Body of pancreas (tissue), 4 donors: ENCODE data around the gene ARHGAP26. TPM values are rescaled to one million over a fixed set of nuclear protein-coding genes. Genes with fewer than 3 reads are reported as not detected.

ENCODE experiments used
- ATAC-seq: fragments of 150-250 bp; one replicate; pipeline ENCODE4 v1.9.1; 2016
- DNase-seq, 4 donors: peaks; one replicate each; pipeline ENCODE4 v3.0.0-alpha.2; 2019
- H3K27ac ChIP-seq, 4 donors: fragments of 200-600 bp; sonication (generic); 1 replicate in 3 of 4; 2 replicates in 1 of 4; pipeline versions ENCODE4 v1.5.1 to v1.6.1; 2016 to 2019; ENCODE audit warnings: mild to moderate bottlenecking in 1 of 4, mixed read lengths in 1 of 4, moderate library complexity in 1 of 4
- H3K27me3 ChIP-seq, 2 donors: fragments of 200-600 bp; sonication (generic); one replicate each; pipeline ENCODE4 v1.6.0; 2016; ENCODE audit warnings: mild to moderate bottlenecking in 1 of 2
- H3K36me3 ChIP-seq, 2 donors: fragments of 200-600 bp; sonication (generic); replicated peaks in 1 of 2; 2 replicates each; pipeline ENCODE4 v1.5.1; 2016; ENCODE audit warnings: low read depth in 2 of 2; ENCODE audit not compliant: insufficient read depth in 1 of 2
- H3K4me1 ChIP-seq: fragments of 200-600 bp; sonication (generic); one replicate; pipeline ENCODE4 v1.6.0; 2016
- H3K4me3 ChIP-seq, 2 donors: fragments of 200-600 bp; sonication (generic); 1 replicate in 1 of 2; 2 replicates in 1 of 2; pipeline ENCODE4 v1.5.1; 2016 to 2019
- H3K9me3 ChIP-seq, 3 donors: fragments of 200-600 bp; sonication (generic); 1 replicate in 2 of 3; 2 replicates in 1 of 3; pipeline ENCODE4 v1.5.1; 2016
- POLR2A ChIP-seq, 3 donors: fragments of 450-650 bp; IDR thresholded peaks; one replicate each; pipeline ENCODE4 v1.6.1; 2016; ENCODE audit warnings: antibody characterized with exemption in 3 of 3, mild to moderate bottlenecking in 2 of 3
- WGBS, 2 donors: methylation state at CpG; one replicate each; pipeline ENCODE4 v1.1.5; 2017; 5-methylcytosine and 5-hydroxymethylcytosine counted together
- intact Hi-C: fragments of 100-400 bp; cut with DNase I; formaldehyde crosslinking; loops from one replicate; pipeline ENCODE4 v1.15.1; 2023
- total RNA-seq, 2 donors: library from RNA; depleted of rRNA; stranded (reverse); fragments of >200 nt; gene quantifications; one replicate each; pipeline ENCODE4 v1.1.0, GENCODE V29; 2016
- TF ChIP-seq, protein P1 (sequence below), 7 experiments: fragments of 450-650 bp in 4 of 7; fragments of 200-600 bp in 3 of 7; sonication (generic) in 3 of 7; IDR thresholded peaks; one replicate each; pipeline ENCODE4 v1.5.1; 2016 to 2019; ENCODE audit warnings: antibody characterized with exemption in 7 of 7

The ARHGAP26 gene
- total RNA-seq, 2 donors from 2014 or later: 12.5 to 14.2 TPM

DNA sequence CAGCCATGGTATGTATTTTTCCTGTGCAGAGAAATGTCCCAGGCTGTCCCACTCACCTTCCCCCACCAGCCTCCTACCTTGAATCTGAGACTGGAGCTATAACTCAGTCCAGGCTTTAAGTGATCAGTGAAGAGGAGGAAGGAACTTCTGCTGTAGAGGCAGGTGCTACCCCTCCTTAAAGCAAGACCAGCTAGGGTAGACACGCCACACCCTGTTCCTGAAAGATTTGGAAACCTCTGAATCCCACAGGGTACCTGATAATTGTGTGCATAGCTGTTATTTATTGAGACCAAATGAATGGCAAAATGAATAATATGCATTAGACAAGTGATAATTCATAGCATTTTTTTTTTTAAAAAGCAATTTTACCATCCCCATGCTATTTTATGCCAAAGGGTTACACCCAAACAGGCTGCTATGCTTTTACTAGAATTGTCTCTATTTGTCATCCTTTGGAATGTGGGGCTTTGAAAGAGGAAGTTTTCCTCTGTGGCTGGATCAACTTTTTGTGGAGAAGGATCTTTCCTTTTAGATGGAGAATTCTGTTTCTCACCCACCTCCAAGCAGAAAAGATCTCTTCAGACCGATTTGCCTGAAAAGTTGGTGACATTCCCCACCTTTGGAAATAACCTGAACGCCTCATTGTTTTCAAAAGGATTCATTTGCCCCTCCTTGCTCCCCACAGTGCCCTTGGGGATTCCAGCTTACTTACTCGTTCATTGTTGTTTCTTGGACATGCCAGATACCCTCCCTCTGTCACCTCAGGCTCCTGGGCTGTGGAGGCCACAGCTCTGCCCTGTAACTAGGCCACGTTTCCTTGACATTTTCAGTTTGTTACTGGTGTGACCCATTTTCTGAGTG, 384.6 kb downstream of the ARHGAP26 start:
- TF ChIP-seq POLR2A (IDR thresholded peaks at IDR 0.05): no peak
- TF ChIP-seq, protein P1, sequence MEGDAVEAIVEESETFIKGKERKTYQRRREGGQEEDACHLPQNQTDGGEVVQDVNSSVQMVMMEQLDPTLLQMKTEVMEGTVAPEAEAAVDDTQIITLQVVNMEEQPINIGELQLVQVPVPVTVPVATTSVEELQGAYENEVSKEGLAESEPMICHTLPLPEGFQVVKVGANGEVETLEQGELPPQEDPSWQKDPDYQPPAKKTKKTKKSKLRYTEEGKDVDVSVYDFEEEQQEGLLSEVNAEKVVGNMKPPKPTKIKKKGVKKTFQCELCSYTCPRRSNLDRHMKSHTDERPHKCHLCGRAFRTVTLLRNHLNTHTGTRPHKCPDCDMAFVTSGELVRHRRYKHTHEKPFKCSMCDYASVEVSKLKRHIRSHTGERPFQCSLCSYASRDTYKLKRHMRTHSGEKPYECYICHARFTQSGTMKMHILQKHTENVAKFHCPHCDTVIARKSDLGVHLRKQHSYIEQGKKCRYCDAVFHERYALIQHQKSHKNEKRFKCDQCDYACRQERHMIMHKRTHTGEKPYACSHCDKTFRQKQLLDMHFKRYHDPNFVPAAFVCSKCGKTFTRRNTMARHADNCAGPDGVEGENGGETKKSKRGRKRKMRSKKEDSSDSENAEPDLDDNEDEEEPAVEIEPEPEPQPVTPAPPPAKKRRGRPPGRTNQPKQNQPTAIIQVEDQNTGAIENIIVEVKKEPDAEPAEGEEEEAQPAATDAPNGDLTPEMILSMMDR (IDR thresholded peaks at IDR 0.05): no peak
- no peaks in the 10 kb centered on the region for H3K4me1 ChIP-seq
- H3K4me3 ChIP-seq: no peak overlapping the region
- H3K9me3 ChIP-seq: no peaks in the 10 kb centered on the region
- 84 to 85% methylated on average over 5 of the region's 5 CpGs for WGBS, 2 donors
- DNase-seq: no peak
- H3K27me3 ChIP-seq: no peaks in the 10 kb centered on the region
- intact Hi-C loops: no loop called here
- H3K36me3 ChIP-seq: no peaks in the 10 kb centered on the region
- no peak overlapping the region for H3K27ac ChIP-seq
- ATAC-seq: no peak

DNA sequence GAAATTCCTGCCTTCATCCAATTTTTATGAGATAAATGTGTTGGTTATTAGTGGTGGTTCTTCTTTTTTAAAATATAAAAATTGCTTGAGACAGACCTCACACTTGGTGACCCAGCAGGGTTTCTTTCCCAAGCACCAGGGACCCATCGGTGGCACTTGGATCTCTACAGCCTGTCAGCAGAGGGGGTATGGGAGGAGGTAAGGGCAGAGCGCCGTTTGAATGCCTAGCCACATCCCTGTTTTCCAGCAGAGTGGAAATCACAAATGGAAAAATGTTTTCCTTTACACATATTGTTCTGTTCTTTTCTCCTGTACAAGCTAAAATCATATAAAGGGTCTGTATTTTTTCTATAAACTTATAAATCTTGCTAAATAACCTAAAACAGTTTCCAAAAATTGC, 385.3 kb downstream of the ARHGAP26 start:
- Histone ChIP-seq H3K9me3 (no peaks in the 10 kb centered on the region), H3K36me3 (no peaks in the 10 kb centered on the region), H3K27ac (no peak overlapping the region), H3K4me1 (no peaks in the 10 kb centered on the region), H3K4me3 (no peak overlapping the region), H3K27me3 (no peaks in the 10 kb centered on the region)
- ATAC-seq (no peak), DNase-seq (no peak)
- TF ChIP-seq, protein P1 (IDR thresholded peaks at IDR 0.05): no peak
- no peak for TF ChIP-seq POLR2A (IDR thresholded peaks at IDR 0.05)
- intact Hi-C loops: no loop called here
- 92% methylated on average over 3 of the region's 3 CpGs for WGBS, 2 donors

DNA sequence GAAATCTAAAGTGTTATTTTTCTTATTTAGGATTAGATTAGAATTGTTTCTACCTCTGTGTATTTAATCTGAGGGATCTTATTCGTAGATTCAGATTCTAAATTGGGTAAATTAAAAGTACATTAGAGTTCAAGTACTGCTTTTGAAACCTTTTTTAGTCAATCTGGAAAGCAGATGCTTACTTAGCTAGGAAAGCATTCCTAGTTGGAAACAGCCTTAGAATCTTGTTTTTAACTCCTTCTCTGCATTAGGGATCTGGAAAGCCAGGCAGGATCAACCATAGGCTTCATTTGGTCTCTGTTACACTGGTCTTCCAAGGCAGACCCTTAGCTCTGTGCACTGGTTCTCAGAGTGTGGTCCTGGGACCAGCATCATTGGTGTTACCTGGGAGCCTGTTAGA, 385.9 kb downstream of the ARHGAP26 start:
- no peak overlapping the region for H3K27ac ChIP-seq

DNA sequence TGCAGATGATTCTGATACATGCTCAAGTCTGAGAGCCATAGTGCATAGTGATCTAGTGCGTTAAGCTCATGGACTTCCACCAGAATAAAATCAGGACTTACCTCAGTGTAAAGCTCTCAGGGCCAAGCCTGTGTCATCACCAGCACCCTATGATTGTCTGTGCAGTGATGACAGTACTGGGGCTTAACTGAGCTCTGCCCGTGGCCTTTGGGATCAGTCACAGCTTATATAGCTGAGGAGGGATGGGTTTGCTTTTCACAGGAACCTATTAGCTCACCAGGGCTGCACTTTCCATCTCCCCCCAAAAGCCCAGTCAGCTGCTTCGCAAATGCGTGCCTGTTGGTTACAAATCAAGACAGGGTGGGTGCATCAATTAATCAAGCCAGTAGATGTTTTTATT, 386.4 kb downstream of the ARHGAP26 start:
- WGBS, 2 donors: 92 to 93% methylated on average over 4 of the region's 4 CpGs
- Histone ChIP-seq H3K9me3 (no peaks in the 10 kb centered on the region), H3K36me3 (no peaks in the 10 kb centered on the region), H3K27ac (no peak overlapping the region), H3K4me1 (no peaks in the 10 kb centered on the region), H3K27me3 (no peaks in the 10 kb centered on the region), H3K4me3 (no peak overlapping the region)
- DNase-seq (no peak), ATAC-seq (no peak)
- TF ChIP-seq, protein P1 (IDR thresholded peaks at IDR 0.05): no peak
- no peak for TF ChIP-seq POLR2A (IDR thresholded peaks at IDR 0.05)
- intact Hi-C loops: no loop called here

More for the DNA sequence above, 385.9 kb downstream of the ARHGAP26 start:
- Histone ChIP-seq H3K9me3 (no peaks in the 10 kb centered on the region), H3K4me1 (no peaks in the 10 kb centered on the region), H3K27me3 (no peaks in the 10 kb centered on the region), H3K4me3 (no peak overlapping the region), H3K36me3 (no peaks in the 10 kb centered on the region)
- intact Hi-C loops: no loop called here
- WGBS, 2 donors: 80 to 82% methylated on average over 1 of the region's 1 CpG
- DNase-seq (no peak), ATAC-seq (no peak)
- TF ChIP-seq, protein P1 (IDR thresholded peaks at IDR 0.05): no peak
- no peak for TF ChIP-seq POLR2A (IDR thresholded peaks at IDR 0.05)

DNA sequence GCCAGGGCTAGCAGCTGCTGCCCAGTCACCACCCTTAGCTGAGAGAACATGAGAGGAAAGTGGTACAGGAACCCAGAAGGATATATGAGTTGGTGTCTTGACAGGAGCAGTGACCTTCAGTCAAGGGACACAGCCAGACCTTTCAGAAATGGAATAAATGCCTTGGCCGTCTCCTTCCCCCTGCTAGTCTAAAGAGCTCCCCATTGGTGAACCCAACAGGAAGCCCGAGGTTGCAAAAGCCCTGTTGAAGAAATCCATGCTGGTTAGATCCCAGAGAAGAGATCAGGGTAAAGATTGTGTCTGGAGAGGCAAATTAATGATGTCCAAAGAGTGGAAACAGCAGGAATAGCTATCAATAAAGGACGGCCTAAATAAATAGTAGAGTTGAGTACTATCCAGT, 388.9 kb downstream of the ARHGAP26 start:
- WGBS, 2 donors: 59 to 67% methylated on average over 3 of the region's 3 CpGs

More for the DNA sequence above, 388.9 kb downstream of the ARHGAP26 start:
- ATAC-seq (no peak), DNase-seq (no peak)
- H3K9me3 ChIP-seq: no peaks in the 10 kb centered on the region
- no peaks in the 10 kb centered on the region for H3K27me3 ChIP-seq
- no peaks in the 10 kb centered on the region for H3K4me1 ChIP-seq
- no peak overlapping the region for H3K27ac ChIP-seq
- H3K4me3 ChIP-seq: no peak overlapping the region
- intact Hi-C loops: no loop called here
- TF ChIP-seq, protein P1 (IDR thresholded peaks at IDR 0.05): no peak
- TF ChIP-seq POLR2A (IDR thresholded peaks at IDR 0.05): no peak
- no peaks in the 10 kb centered on the region for H3K36me3 ChIP-seq
